Activated CD4-positive, alpha-beta T cell treated with anti-CD3 and anti-CD28 coated beads, Interleukin-2, amount 50 U/mL, for 1 hour (primary cell): Measurements from ENCODE around the gene STK4.

ENCODE experiments used
- DNase-seq: peaks from one replicate; pipeline ENCODE4 v3.0.0-alpha.2; 2020

STK4 gene

GRCh38 chr20:45117581-45117980, 151.3 kb downstream of the STK4 start:
- no peak for DNase-seq

GRCh38 chr20:45118028-45118427, 151.7 kb downstream of the STK4 start:
- no peak for DNase-seq

- no peak for DNase-seq
Measured at GRCh38 chr20:45119556-45120266, 153.4 kb downstream of the STK4 start.

GRCh38 chr20:45121388-45121787, 155.1 kb downstream of the STK4 start:
- DNase-seq, result no peak

- DNase-seq, result no peak
Measured at GRCh38 chr20:45124365-45124764, 158.1 kb downstream of the STK4 start, which contains the start of gene WFDC12. TSS of gene WFDC12 (minus strand) at chr20:45124465. CDS start at chr20:45124447, 18 bp downstream.

- no peak for DNase-seq
Measured at GRCh38 chr20:45128099-45128498, 161.8 kb downstream of the STK4 start.
